Uterus (tissue), 2 donors: ENCODE results near the gene RBM14.

Experiments
- CTCF ChIP-seq, 4 experiments: fragments of 200-600 bp in 2 of 4; fragments of 450-650 bp in 2 of 4; sonication (generic) in 2 of 4; IDR thresholded peaks; one replicate each; pipeline ENCODE4 v1.5.1; 2016 to 2019; ENCODE audit warnings: antibody characterized with exemption in 4 of 4, mild to moderate bottlenecking in 2 of 4, moderate library complexity in 1 of 4
- POLR2A ChIP-seq, 2 donors: fragments of 450-650 bp; IDR thresholded peaks; one replicate each; pipeline ENCODE4 v1.6.1; 2016; ENCODE audit warnings: antibody characterized with exemption in 2 of 2, mild to moderate bottlenecking in 1 of 2, moderate library complexity in 1 of 2

GRCh38 chr11:66619080-66619554 lies 2.7 kb downstream of the RBM14 start:
- TF ChIP-seq CTCF (IDR thresholded peaks at IDR 0.05) (no peak), POLR2A (IDR thresholded peaks at IDR 0.05) (no peak)
